Duodenal mucosa (tissue), 2 donors: ENCODE measurements around the gene PLXDC1.
"Not testable (repeated sequence)": the region's sequence is repeated elsewhere in the genome, so short reads cannot be mapped to it uniquely, and the experiment has no call there.

Source experiments
- H3K27ac ChIP-seq: one replicate; pipeline ENCODE4 v1.7.0; 2013; ENCODE audit warnings: low read depth, low read length
- H3K27me3 ChIP-seq, 2 donors: one replicate each; pipeline ENCODE4 v1.7.0; 2013; ENCODE audit warnings: low read length in 2 of 2, control low read depth in 1 of 2; ENCODE audit not compliant: insufficient read depth in 2 of 2, control insufficient read depth in 1 of 2
- H3K36me3 ChIP-seq, 2 donors: one replicate each; pipeline ENCODE4 v1.7.0; 2013; ENCODE audit warnings: low read length in 2 of 2, control low read depth in 1 of 2; ENCODE audit not compliant: insufficient read depth in 2 of 2, control insufficient read depth in 1 of 2
- H3K4me1 ChIP-seq, 2 donors: one replicate each; pipeline ENCODE4 v1.7.0; 2013; ENCODE audit warnings: low read length in 2 of 2, control low read depth in 1 of 2; ENCODE audit not compliant: insufficient read depth in 2 of 2, control insufficient read depth in 1 of 2
- H3K4me3 ChIP-seq, 2 donors: one replicate each; pipeline ENCODE4 v1.7.0; 2013; ENCODE audit warnings: low read length in 2 of 2, low read depth in 1 of 2
- H3K9ac ChIP-seq, 2 donors: one replicate each; pipeline ENCODE4 v1.7.0; 2013; ENCODE audit warnings: low read length in 2 of 2, low read depth in 1 of 2
- H3K9me3 ChIP-seq, 2 donors: one replicate each; pipeline ENCODE4 v1.7.0; 2013; ENCODE audit warnings: low read length in 2 of 2, control low read depth in 1 of 2; ENCODE audit not compliant: control insufficient read depth in 1 of 2

PLXDC1 gene

DNA sequence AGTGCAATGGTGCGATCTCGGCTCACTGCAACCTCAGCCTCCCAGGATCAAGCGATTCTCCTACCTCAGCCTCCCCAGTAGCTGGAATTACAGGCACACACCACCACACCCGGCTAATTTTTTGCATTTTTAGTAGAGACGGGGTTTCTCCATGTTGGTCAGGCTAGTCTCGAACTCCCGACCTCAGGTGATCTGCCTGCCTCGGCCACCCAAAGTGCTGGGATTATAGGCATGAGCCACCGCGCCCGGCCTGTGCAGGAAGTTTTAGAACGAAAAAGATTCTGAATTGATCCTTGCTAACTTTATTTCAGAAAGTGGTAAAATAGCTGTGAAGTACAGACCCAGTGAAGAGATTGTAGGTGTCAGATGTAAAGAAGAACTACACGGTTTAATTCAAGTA lies 125.1 kb downstream of the PLXDC1 start:
- not testable (repeated sequence) for H3K36me3 ChIP-seq, H3K9me3 ChIP-seq, H3K27ac ChIP-seq, H3K27me3 ChIP-seq, H3K9ac ChIP-seq, H3K4me3 ChIP-seq
- H3K4me1 ChIP-seq, result peaks cover 4 to 11% of the 10 kb centered on the region in 2 donors

DNA sequence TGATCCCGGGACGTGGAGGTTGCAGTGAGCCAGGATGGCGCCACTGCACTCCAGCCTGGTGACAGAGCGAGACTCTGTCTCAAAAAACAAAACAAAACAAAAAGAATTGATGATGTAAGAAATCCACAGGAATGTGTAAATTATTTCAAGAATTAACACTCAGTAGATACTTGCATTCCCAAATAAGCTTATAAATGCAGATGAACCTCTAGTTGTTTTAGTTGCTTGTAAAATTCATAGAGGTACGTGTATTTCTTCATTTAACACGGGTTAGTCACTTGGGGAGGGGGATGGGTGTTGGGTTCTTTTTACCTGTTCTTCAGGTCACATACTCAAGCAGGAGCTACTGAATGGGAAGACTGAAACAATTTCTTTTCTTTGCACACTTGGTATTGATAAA lies 128.5 kb downstream of the PLXDC1 start:
- H3K36me3 ChIP-seq, result no peaks in the 10 kb centered on the region
- H3K27ac ChIP-seq, result no peak overlapping the region
- no peak overlapping the region for H3K4me3 ChIP-seq
- H3K27me3 ChIP-seq, result no peaks in the 10 kb centered on the region
- no peaks in the 10 kb centered on the region for H3K9me3 ChIP-seq
- H3K9ac ChIP-seq, result no peak overlapping the region
- H3K4me1 ChIP-seq, result peaks cover 14 to 16% of the 10 kb centered on the region in 2 donors

DNA sequence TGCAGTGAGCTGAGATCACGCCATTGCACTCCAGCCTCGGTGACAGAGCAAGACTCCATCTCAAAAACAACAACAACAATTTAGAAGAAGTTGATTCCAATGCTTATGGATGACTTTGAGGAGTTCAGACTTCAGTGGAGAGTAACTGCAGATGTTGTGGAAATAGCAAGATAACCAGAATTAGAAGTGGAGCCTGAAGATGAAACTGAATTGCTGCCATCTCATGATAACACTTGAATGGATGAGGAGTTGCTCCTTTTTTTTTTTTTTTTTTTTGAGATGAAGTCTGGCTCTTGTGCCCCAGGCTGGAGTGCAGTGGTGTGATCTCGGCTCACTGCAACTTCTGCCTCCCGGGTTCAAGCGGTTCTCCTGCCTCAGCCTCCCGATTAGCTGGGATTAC lies 131.4 kb downstream of the PLXDC1 start:
- H3K4me1 ChIP-seq, H3K36me3 ChIP-seq, H3K9me3 ChIP-seq, H3K9ac ChIP-seq, H3K27me3 ChIP-seq, H3K27ac ChIP-seq, H3K4me3 ChIP-seq: not testable (repeated sequence)

DNA sequence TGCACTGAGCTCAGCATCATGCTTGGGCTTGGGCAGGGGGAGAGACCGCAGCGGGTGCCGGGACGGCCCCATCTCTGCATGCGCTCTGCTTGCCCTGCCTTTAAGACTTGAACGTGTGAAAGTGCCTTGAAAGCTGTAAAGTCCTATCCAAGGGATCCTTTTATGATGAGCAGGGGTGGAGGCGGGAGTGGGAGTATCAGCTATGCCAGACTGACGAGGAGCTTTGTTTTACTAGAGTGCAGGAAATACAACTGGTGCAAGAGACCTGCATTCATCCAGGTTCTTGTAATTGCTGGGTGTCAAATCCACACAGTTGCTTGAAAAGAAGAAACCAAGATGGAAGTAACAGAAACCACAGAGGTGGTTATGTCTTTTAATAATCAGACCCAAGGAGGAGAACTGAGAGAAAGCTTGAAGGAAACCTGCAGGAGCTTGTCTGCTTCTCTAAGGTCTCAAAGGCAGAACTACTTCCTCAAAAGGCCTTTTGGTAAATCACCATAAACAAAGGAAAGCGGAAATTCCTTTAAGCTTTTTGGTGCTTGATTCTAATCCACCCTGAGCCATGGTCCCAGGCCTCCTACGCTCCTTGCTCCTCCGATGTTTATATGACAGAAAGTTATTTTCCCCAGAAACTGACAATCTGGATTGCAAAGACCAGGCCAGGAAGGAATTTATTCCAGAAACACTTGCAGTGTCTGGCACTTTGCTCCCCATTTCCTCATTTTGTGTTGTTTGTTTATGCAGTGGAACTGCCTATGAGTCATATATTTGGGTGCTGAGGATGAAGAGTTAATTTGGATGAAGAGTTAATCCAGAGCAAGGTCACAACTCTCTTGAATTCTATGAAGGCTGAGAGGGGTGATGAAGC lies 132.9 kb downstream of the PLXDC1 start:
- Histone ChIP-seq H3K9ac (no peak overlapping the region), H3K36me3 (no peaks in the 10 kb centered on the region), H3K4me3 (no peak overlapping the region), H3K9me3 (no peaks in the 10 kb centered on the region), H3K27me3 (no peaks in the 10 kb centered on the region), H3K4me1 (peaks cover 8 to 10% of the 10 kb centered on the region in 2 donors), H3K27ac (no peak overlapping the region)

DNA sequence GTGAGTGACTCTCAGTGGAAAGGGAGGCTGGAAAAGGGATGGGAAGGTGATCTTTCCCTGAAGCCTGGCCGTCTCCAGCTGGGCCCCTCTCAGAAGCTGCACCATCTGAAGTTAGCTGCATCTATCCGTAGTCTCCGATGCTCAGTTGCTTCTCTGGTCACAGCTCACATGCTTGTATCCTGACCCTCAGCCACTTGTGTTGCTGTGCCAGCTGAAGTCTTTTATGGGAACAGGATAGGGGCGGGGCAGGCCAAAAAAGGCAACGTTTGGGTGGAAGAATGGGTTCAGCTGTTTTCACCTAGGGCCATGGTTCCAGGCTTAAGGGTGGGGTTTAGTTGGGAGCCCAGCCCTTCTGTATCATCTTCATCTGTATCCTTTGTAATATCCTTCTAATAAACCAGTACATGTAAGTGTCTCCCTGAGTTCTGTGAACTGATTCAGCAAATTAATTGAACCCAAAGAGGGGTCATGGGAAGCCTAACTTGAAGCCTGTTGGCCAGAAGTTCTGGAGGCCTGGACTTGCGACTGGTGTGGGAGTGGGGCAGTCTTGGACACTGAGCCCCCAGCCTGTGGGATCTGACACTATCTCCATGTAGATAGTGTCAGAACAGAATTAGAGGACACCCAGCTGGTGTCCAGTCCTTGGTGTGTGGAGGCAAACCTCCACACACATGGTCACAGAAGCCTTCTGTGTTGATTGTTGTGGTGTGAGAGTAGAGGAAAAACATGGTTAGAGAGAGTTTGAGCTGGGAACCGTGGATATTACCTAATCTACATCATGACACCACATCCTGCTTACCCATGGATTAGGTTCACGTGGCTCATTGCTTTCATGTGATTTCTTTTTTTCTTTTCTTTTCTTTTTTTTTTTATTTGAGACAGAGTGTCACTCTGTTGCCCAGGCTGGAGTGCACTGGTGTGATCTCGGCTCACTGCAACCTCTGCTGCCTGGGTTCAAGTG lies 135.0 kb downstream of the PLXDC1 start:
- Histone ChIP-seq H3K4me1 (peaks cover 8 to 10% of the 10 kb centered on the region in 2 donors), H3K36me3 (no peaks in the 10 kb centered on the region), H3K9me3 (no peaks in the 10 kb centered on the region), H3K4me3 (no peak overlapping the region), H3K27ac (no peak overlapping the region), H3K9ac (no peak overlapping the region), H3K27me3 (no peaks in the 10 kb centered on the region)

DNA sequence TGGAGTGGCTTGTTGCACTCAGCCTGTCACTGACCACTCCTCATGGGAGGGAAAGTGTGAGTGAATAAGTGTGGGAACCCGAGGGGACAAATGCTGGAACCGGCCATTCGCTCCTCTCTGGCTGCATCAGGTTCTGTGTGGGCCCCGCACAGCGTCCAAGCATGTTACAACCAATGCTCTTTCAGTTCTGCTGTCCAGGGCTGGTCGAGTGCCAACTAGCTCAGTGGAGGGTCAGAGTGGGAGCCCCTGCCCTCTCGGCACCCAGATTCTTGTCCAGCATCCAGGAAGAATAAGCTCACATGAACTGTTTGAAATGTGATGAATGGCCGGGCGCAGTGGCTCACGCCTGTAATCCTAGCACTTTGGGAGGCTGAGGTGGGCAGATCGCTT lies 135.9 kb downstream of the PLXDC1 start:
- Histone ChIP-seq H3K4me1 (peaks cover 8 to 10% of the 10 kb centered on the region in 2 donors), H3K27me3 (no peaks in the 10 kb centered on the region), H3K4me3 (no peak overlapping the region), H3K9me3 (no peaks in the 10 kb centered on the region), H3K9ac (no peak overlapping the region), H3K36me3 (no peaks in the 10 kb centered on the region), H3K27ac (no peak overlapping the region)

DNA sequence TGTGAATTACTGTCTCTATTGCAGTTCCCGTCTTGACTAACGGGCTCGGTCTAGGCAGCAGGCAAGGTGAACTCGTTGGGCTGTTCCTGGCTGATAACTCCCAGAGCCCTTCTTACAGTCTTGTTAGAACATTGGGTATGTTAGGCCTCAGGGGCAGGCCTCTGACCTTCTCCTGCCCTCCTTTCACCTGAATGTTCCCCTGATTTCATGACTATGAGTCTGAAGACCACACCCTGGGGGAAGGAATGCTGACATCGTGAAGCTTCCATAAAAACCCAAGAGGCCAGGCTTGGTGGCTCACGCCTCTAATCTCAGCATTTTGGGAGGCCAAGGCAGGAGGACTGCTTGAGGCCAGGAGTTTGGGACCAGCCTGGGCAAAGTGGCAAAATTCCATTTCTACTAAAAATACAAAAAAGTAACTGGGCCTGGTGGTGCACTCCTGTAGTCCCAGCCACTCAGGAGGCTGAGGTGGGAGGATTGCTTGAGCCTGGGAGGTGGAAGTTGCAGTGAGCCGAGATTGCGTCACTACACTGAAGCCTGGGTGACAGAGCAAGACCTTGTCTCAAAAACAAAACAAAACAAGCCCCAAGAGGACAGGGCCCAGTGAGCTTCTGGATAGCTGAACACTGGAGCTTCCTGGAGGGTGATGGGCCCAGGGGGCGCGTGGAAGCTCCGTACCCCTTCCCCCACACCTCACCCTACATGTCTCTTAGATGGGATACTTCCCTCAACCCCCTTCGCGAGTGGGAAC lies 136.5 kb downstream of the PLXDC1 start:
- H3K4me3 ChIP-seq, result no peak overlapping the region
- no peak overlapping the region for H3K9ac ChIP-seq
- no peaks in the 10 kb centered on the region for H3K27me3 ChIP-seq
- H3K9me3 ChIP-seq, result no peaks in the 10 kb centered on the region
- no peak overlapping the region for H3K27ac ChIP-seq
- H3K36me3 ChIP-seq, result no peaks in the 10 kb centered on the region
- peaks cover 8 to 10% of the 10 kb centered on the region in 2 donors for H3K4me1 ChIP-seq

DNA sequence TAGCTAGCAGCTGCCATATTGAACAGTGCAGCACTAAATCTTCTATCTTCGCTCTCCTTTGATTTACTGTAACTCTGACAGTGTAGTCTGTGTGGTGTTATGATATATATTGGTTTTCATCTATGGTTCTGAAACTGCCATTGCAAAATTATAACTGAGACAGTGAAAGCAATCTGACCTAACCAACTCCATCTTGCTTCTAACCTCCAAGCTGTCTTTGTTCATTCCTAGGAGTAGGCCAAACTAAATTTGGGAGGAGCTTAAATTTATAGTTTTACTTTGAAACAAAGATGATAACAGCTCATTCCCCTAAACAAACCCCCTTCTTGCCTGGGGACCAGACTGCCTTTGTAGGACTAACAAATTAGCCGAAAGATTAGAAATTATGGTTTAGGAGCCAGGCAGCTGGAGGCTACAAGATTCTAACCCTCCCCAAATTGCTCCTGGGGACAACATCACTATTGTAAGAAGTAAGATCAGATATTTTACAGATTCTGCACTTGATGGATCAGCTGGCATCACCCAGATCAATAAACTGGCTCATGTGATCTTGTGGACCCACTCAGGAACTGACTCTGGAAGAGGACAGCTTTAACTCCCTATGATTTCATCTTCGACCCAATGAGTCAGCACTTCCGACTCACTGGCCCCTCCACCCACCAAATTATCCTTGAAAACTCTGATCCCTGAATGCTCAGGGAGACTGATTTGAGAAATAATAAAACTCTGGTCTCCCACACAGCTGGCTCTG lies 137.2 kb downstream of the PLXDC1 start:
- Histone ChIP-seq H3K4me1 (peaks cover 8 to 10% of the 10 kb centered on the region in 2 donors), H3K4me3 (no peak overlapping the region), H3K36me3 (no peaks in the 10 kb centered on the region), H3K27ac (no peak overlapping the region), H3K9ac (no peak overlapping the region), H3K27me3 (no peaks in the 10 kb centered on the region), H3K9me3 (no peaks in the 10 kb centered on the region)
